CD4-positive, alpha-beta T cell treated with Interleukin-21 for 1 hour (primary cell): Measurements from ENCODE around the gene NTNG1.
"Not testable (repeated sequence)": the region's sequence is repeated elsewhere in the genome, so short reads cannot be mapped to it uniquely, and the experiment has no call there.

Experiments
- DNase-seq: peaks from one replicate; pipeline ENCODE4 v3.0.0-alpha.2; 2020

Gene NTNG1

GRCh38 chr1:107200631-107201030 lies 59.8 kb downstream of the NTNG1 start:
- no peak for DNase-seq

DNA sequence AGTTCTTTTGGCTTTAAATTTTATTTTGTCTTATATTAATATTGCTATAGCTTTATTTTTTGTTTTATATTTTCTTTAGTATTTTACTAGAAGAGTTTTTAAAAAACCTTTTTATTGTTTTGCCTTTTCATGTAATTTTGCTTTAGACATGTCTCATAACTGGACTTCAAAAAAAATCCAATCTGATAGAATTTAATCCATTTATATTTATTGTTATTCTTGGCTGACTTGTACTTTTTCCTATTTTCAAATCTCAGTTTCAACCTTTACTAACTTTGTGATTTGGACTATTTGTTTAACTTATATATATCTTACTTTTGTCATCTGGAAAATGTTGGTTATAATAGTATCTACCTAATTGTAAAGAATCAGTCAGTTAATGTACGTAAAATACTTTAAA lies 61.2 kb downstream of the NTNG1 start:
- DNase-seq, result no peak

DNA sequence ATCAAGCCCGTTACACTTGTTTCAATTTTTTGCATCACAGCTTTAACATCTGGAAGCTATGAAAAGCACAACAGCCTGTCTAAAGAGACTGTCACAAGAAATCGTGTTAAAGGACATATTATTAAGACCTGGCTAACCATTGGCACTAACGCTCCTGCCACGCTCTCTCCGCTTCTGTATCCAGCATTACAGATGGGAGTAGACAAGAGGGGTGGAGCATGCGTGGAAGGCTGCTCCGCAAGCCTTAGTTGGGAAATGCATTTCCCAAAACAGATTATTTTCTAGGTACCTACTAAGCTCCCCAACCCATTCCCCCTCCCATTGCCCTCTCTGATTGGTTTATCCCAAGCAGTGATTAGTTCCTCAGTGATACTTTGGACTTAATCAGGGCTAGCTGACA lies 72.4 kb downstream of the NTNG1 start:
- DNase-seq, result no peak

GRCh38 chr1:107220036-107220435 lies 79.2 kb downstream of the NTNG1 start:
- no peak for DNase-seq

GRCh38 chr1:107225706-107226105 lies 84.9 kb downstream of the NTNG1 start:
- no peak for DNase-seq

DNA sequence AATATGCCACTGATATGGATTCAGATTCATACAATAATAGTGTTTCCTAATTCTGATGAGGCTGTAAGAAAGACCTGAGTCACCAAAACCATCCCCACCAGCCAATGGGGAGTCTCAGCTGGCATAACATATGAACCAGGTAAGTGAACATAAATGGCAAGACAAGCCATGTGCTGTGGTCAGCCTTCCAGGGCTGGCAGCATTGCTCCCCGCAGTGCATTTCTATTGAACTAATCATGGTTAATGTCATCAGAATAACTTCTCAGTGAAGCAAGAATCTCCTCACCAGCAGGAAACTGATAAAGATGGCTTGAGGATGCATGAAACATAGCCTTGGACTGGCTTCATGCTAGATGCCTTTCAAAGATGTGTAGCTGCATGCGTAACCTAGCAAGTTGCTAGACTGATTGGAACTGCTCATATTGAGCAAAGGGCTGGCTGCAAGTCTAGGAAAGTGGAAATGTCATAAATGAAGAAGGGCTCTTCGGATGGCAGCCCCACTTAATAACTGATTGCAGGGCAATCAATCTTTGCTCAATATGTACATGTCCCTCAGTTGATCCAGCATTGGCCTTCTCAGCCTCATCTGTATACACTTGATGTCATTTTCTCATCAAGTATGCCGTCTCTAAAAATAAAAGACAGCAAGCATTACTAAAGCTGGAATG lies 88.0 kb downstream of the NTNG1 start:
- no peak for DNase-seq

DNA sequence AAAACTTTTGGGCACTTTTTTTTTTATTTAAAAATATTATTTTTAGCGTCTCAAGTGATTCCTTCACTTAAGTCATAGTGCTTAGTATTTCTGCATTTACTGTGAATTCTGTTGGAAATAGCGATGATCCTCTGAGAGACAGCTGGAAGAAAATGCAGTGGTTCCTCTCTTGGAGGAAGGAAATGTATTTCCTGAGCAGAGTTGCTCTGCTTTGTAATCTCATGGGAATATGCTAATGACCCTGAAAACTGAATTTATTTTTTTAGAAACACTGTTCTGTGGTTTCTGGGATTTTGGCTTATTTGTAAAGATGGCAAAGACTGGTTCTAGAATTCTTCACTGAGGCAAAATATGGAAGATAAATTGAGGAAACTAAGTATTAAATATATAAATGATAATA lies 88.9 kb downstream of the NTNG1 start:
- DNase-seq, result no peak

DNA sequence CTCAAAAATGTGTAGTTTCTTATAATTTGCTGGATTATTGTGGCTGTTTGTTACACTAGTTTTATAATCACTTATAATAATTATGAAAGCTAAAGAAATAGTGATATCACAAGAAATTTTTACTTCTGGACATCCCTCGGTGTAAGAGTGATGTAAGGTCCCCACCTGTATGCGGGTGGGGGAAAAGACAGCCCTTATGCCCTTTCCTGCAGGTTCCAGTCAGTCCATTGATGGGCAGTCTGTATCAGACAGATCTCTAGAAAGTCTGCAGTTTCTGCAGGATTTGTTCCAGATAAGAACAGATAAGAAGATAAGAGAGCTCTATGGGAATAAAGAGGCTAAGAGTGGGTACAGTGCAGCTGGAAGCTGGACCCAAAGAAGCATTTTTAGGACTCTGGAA lies 89.3 kb downstream of the NTNG1 start:
- DNase-seq, result no peak

DNA sequence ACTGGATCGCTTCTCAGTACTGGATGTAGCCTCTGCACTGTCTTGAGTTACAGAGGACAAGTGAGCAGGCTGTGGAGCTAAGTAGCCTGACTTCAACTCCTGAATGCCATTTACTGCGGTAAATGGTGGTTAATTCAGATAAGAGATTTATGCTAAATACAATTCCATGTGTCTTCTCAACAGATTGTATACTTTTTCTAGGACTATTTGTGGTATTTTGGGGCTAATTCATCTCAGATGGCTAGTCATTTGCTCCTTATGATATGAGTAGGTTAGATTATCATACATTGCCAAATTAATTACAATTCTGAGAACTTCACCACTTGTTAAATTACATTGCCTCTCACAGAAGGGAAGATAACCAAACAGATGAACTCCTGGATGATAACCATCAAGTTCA lies 90.5 kb downstream of the NTNG1 start:
- DNase-seq, result no peak

DNA sequence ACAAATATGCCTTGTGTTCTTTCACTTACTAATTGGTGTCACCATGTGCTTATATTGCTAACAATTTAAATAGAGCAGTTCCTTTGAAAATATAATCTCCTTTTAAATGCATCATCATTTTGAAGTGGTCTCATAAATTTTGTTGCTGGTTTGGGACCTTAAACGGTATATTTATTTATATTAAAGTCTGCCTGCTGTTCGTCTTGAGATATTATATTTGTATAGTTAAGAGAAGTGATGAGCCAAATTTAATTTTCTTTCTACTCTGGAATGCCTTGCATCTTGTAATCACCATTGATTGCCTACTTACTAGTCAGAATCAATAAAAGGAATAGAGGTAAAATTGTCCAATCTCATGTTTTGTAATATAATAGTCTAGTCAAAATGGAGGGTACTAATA lies 91.6 kb downstream of the NTNG1 start:
- DNase-seq, result no peak

- not testable (repeated sequence) for DNase-seq
Observed at GRCh38 chr1:107236760-107237159, 95.9 kb downstream of the NTNG1 start.

DNA sequence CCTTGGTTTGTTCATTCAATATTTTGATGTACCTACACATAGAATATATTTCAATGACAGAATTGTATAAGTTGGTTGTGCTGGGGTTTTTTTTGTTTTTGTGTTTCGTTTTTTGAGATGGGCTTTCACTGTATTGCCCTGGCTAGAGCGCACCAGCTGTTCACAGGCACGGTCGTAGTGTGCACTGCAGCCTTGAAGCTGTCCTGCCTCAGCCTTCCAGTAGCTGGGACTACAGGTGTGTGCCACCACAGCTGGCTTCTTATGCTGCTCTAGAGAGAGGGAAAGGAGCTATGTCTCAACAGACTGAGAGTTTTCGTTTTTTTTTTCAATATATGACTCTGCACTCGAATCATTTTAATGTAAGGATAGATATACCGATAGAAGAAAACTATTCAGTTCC lies 102.6 kb downstream of the NTNG1 start:
- no peak for DNase-seq

DNA sequence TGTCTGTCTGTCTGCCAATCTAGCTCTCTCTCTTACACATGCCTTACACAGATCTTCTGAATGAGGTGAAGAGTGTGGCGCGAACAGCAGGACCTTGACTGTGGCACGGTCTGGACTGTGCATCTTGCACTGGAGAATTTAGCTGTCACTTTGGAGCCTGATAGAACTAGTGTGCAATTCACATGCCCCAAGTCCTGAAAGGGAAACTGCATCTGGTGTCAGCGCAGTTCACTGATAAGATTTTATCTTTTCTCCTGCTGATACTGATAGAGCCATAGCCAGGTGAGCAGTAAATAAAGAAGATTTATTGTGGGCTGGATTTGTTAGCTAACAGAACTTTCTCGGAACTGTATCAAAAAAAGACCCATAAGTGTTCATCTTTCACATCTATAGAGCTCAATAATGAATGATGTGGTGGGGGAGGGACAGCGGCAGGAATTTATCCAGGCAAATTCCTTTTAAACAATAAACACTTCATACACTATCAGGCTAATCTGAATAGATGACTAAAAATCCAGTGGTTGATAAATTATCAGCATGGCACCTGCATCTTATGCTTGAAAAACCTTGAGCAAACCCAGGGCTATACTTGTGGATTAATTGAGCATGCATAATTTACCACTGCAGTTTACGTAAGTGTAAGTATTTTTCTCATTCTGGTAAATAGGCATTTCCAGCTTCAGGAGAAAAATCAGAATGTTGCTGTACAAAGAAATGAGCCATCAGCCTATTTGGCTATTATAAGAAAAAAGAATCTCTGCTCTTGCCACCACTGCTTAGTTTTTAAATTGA lies 104.1 kb downstream of the NTNG1 start:
- DNase-seq, result no peak

DNA sequence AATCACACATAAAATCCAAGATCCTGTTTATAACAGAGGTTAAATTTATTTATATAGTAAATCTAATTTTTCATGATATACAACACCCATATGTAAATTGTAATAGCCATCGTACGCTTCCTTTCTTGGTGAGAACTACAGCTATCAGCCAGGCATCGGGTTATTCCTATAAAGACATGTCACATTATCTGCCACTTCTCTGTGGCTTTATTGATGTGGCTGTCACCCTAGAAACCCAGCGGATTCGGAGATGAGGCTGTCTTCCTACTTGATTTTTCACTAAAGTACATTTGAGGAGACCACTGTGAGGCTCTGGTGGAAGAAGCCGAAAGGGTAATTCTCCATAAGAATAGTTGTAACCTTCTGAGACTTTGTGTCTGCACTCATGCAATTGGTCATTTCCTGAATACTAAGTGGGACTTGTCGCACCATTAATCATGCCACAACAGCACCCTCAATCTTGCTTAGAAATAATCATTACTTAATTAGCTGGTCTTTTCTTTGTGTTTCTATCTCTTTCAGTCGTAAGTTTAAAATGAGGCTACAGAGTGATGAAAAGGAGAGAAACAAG lies 106.0 kb downstream of the NTNG1 start:
- DNase-seq, result no peak

GRCh38 chr1:107247679-107248078 lies 106.8 kb downstream of the NTNG1 start:
- no peak for DNase-seq

DNA sequence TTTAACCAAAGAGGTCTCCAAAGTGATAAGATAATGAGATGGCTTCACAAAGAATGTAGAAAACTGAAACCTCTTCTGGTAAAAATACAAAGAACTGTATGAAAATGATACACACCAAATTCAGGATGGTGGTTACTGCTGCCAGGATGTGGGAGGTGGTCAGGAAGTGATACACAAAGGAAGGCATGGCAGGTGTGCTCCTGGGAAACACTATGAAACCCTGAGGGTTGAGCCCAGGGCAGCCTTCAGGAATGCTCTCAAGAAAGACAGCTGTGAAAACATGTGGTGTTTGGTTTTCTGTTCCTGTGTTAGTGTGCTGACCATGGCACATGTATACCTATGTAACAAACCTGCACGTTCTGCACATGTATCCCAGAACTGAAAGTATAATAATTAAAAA lies 109.3 kb downstream of the NTNG1 start:
- no peak for DNase-seq

DNA sequence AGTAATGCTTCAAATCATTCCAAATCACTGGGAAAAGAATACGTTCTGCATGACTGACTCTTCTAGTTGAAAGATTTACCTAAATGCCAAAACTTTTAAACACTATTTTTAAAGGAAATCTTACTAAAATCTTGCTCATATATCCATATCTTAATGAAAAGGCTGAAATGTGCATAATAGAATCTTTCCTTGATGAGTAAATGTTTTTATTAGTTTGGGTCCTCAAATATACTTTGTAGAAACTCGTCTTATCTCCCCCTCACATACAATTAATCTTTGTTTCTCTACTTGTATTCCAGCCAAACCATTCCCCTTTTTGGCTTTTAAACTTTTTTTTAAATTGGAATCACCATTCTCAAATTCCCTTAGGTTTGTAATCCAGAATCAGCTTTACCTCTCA lies 110.2 kb downstream of the NTNG1 start:
- DNase-seq, result no peak

DNA sequence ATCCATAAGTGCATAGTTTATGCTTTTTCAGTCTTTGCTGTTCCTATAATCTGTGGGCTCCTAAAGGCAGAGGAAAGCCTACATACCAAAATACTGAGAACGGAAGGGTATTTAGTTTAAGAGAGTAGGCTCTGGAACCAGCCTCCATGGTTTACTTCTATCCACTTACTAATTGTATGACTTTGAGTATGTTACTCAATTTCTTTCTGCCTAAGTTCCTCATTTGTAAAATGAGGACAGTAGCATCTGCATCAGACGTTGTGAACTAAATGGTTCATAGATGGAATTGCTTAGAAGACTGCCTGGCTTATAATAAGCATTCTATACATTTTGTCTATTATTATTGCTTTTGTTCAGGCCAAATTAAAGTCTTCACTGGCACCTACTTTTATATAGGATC lies 111.0 kb downstream of the NTNG1 start:
- no peak for DNase-seq

DNA sequence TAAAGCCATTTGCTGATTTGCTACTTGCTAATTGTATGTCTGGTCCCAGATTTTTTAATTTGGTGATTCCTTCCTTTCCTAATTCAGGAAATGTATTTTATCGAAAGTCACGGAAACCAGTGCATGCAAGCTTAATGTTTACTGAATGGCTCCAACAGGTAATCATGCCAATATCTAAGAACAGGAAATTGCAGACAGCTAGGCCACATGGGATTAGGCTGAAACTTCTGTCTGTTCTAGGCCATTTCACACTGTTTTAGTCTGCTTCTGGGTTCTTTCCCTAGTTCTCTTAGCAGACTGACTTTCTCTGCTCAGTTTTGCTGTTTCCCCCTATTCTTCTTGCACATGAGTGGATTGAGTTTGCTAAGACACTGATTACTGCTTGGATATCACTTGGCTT lies 111.4 kb downstream of the NTNG1 start:
- no peak for DNase-seq

- no peak for DNase-seq
Observed at GRCh38 chr1:107254306-107254705, 113.5 kb downstream of the NTNG1 start.

GRCh38 chr1:107255469-107255868 lies 114.6 kb downstream of the NTNG1 start:
- no peak for DNase-seq

GRCh38 chr1:107262467-107263286 lies 121.8 kb downstream of the NTNG1 start:
- DNase-seq, result no peak

DNA sequence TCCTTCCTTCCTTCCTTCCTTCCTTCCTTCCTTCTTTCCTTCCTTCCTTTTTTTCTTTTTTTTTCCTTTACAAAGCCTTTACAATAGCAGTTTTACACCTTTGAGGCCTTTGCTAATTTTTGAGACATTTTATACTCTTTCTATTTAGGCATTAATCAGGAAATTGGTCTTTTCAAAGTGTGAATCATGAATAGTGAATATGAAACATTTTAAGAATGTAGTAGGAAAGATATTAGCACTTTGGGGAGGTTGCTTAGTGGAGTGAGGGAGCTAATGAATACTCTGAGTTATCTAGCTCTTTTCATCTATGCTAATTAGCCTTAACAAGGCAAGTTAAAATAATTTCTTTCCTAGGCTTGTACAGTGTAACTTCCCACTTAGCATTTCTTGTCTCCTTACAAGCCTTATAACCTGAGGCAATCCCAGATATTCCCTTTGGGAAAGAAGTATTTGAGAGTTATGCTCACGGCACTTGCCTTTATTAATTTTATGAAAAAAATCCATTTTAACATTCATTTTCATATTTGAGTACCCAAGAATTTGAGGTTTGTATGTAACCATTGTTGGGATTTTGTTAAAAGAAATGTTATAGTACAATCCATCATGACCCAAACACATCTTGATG lies 122.6 kb downstream of the NTNG1 start:
- DNase-seq, result no peak
